ENCODE data around the gene PRAMEF15. TPM values are rescaled to one million over a fixed set of nuclear protein-coding genes. Genes with fewer than 3 reads are reported as not detected.

PRAMEF15 gene
- total RNA-seq, 1 experiment from 2014 or later: 0.24 TPM

Other genes with a start within 250 kb of the PRAMEF15 start
- gene PRAMEF25, start 244.8 kb upstream of the PRAMEF15 start, total RNA-seq (2014; rRNA removed; shearing (Covaris generic)): not detected in 2 replicates
- gene HNRNPCL2, start 198.7 kb upstream of the PRAMEF15 start, total RNA-seq (2014; rRNA removed; shearing (Covaris generic)): not detected in 2 replicates
- gene PRAMEF26, start 159.6 kb upstream of the PRAMEF15 start, total RNA-seq (2014; rRNA removed; shearing (Covaris generic)): not detected in 2 replicates
- not detected in 2 replicates for gene HNRNPCL4, start 149.9 kb upstream of the PRAMEF15 start, total RNA-seq (2014; rRNA removed; shearing (Covaris generic))
- not detected in 2 replicates for gene PRAMEF9, start 143.7 kb upstream of the PRAMEF15 start, total RNA-seq (2014; rRNA removed; shearing (Covaris generic))
- gene PRAMEF13, start 114.2 kb upstream of the PRAMEF15 start, total RNA-seq (2014; rRNA removed; shearing (Covaris generic)): 0.64 TPM in 1 of 2 replicates, not detected in the other
- gene PRAMEF18, start 89.4 kb upstream of the PRAMEF15 start, total RNA-seq (2014; rRNA removed; shearing (Covaris generic)): not detected in 2 replicates
- gene PRAMEF5, start 61.4 kb upstream of the PRAMEF15 start, total RNA-seq (2014; rRNA removed; shearing (Covaris generic)): 0.17 TPM in 1 of 2 replicates, not detected in the other
- 0.43 and 3.0 TPM in 2 replicates for gene PRAMEF8, start 30.4 kb upstream of the PRAMEF15 start, total RNA-seq (2014; rRNA removed; shearing (Covaris generic))
- gene PRAMEF33, start 12.0 kb upstream of the PRAMEF15 start, total RNA-seq (2014; rRNA removed; shearing (Covaris generic)): not detected in 2 replicates
- gene PRAMEF14, start 31.6 kb downstream of the PRAMEF15 start, total RNA-seq (2014; rRNA removed; shearing (Covaris generic)): 1.5 TPM in 1 of 2 replicates, not detected in the other
- not detected in 2 replicates for gene PRAMEF19, start 56.4 kb downstream of the PRAMEF15 start, total RNA-seq (2014; rRNA removed; shearing (Covaris generic))
- not detected in 2 replicates for gene PRAMEF17, start 74.1 kb downstream of the PRAMEF15 start, total RNA-seq (2014; rRNA removed; shearing (Covaris generic))
- gene PRAMEF20, start 94.9 kb downstream of the PRAMEF15 start, total RNA-seq (2014; rRNA removed; shearing (Covaris generic)): not detected in 2 replicates
- not detected in 2 replicates for gene LRRC38, start 198.4 kb downstream of the PRAMEF15 start, total RNA-seq (2014; rRNA removed; shearing (Covaris generic))